Osteoblast (primary cell): ENCODE data around the gene SSBP2. TPM values are rescaled to one million over a fixed set of nuclear protein-coding genes. Genes with fewer than 3 reads are reported as not detected.
"Not testable (repeated sequence)": the region's sequence is repeated elsewhere in the genome, so short reads cannot be mapped to it uniquely, and the experiment has no call there.

Source experiments
- DNase-seq: peaks from one replicate; pipeline ENCODE4 v3.0.0; 2011; ENCODE audit warnings: low spot score, mixed read lengths; ENCODE audit not compliant: insufficient read length; ENCODE audit errors: missing footprints
- H2AFZ ChIP-seq: 2 replicates; pipeline ENCODE4 v1.6.0; 2011; ENCODE audit warnings: mild to moderate bottlenecking, low read length
- H3K27ac ChIP-seq: 2 replicates; pipeline ENCODE4 v1.5.1; 2011; ENCODE audit warnings: mild to moderate bottlenecking, low read depth, low read length, moderate library complexity
- H3K27me3 ChIP-seq: 2 replicates; pipeline ENCODE4 v1.6.0; 2012; ENCODE audit warnings: mild to moderate bottlenecking, control low read depth, inconsistent platforms, low read length, moderate library complexity; ENCODE audit not compliant: insufficient read depth
- H3K36me3 ChIP-seq: 2 replicates; pipeline ENCODE4 v1.5.1; 2011; ENCODE audit warnings: mild to moderate bottlenecking, low read length, control low read depth, moderate library complexity; ENCODE audit not compliant: insufficient read depth
- H3K4me1 ChIP-seq: 2 replicates; pipeline ENCODE4 v1.5.1; 2011; ENCODE audit warnings: mild to moderate bottlenecking, low read length, control low read depth, moderate library complexity; ENCODE audit not compliant: insufficient read depth
- H3K4me2 ChIP-seq: 2 replicates; pipeline ENCODE4 v1.6.0; 2011; ENCODE audit warnings: mild to moderate bottlenecking, low read length; ENCODE audit not compliant: insufficient read depth
- H3K4me3 ChIP-seq: fragments of 200-600 bp; sonication (generic); 3 replicates; pipeline ENCODE4 v1.5.1; 2012; ENCODE audit warnings: mild to moderate bottlenecking, low read length, inconsistent platforms; ENCODE audit not compliant: insufficient read depth
- H3K79me2 ChIP-seq: 2 replicates; pipeline ENCODE4 v1.6.0; 2012; ENCODE audit warnings: mild to moderate bottlenecking, low read length, control low read depth, inconsistent platforms; ENCODE audit not compliant: insufficient read depth
- H3K9me3 ChIP-seq: 2 replicates; pipeline ENCODE4 v1.5.1; 2011; ENCODE audit warnings: low read depth, low read length, control low read depth
- H4K20me1 ChIP-seq: 2 replicates; pipeline ENCODE4 v1.6.0; 2012; ENCODE audit warnings: mild to moderate bottlenecking, low read length, control low read depth; ENCODE audit not compliant: insufficient read depth
- CTCF ChIP-seq: IDR thresholded peaks from 2 replicates; pipeline ENCODE4 v1.5.1; 2011; ENCODE audit warnings: mild to moderate bottlenecking, low read depth, low read length, moderate library complexity; ENCODE audit errors: extremely low read depth
- total RNA-seq: library from RNA; depleted of rRNA; stranded (reverse); fragments of >200 nt; gene quantifications from 2 replicates; pipeline ENCODE4 v1.2.3, GENCODE V29; 2012

SSBP2 gene
- total RNA-seq, 1 donor, result 18.1 TPM

DNA sequence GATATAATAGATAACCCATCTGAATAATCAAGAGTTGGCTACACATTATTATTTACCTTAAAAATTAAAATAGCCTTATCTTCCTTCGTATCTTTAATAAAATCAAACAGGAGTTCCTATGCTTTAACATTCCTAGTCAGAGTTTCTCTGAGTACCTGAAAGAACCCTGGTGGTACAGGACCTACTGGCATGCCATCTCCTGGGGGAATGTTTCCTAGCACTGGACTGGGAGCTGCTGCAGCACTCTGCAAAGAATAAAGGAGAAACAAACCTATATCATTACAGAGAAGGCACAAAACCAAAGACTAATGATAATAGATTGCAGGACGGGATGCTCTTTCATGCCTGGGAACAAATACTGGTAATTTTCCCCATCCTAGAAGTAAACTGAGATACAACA lies 237.4 kb downstream of the SSBP2 start:
- no peaks in the 10 kb centered on the region for H3K79me2 ChIP-seq
- no peaks in the 10 kb centered on the region for H3K36me3 ChIP-seq
- H3K27me3 ChIP-seq, result no peaks in the 10 kb centered on the region
- no peak overlapping the region for H3K4me3 ChIP-seq
- H3K4me2 ChIP-seq, result no peak overlapping the region
- no peak for TF ChIP-seq CTCF
- H3K27ac ChIP-seq, result no peak overlapping the region
- DNase-seq, result no peak
- H3K4me1 ChIP-seq, result no peaks in the 10 kb centered on the region
- H2AFZ ChIP-seq, result no peak overlapping the region
- H4K20me1 ChIP-seq, result no peaks in the 10 kb centered on the region
- no peaks in the 10 kb centered on the region for H3K9me3 ChIP-seq

GRCh38 chr5:81506900-81507588 lies 243.9 kb downstream of the SSBP2 start:
- peaks cover 6% of the 10 kb centered on the region for H3K4me1 ChIP-seq
- TF ChIP-seq CTCF, result peak; percentile 97
- no peak overlapping the region for H2AFZ ChIP-seq
- H3K27me3 ChIP-seq, result no peaks in the 10 kb centered on the region
- no peaks in the 10 kb centered on the region for H3K79me2 ChIP-seq
- DNase-seq, result peak; percentile 76
- no peak overlapping the region for H3K4me3 ChIP-seq
- no peak overlapping the region for H3K4me2 ChIP-seq
- H3K27ac ChIP-seq, result peak overlapping the region; percentile 30
- no peaks in the 10 kb centered on the region for H3K9me3 ChIP-seq
- no peaks in the 10 kb centered on the region for H3K36me3 ChIP-seq
- no peaks in the 10 kb centered on the region for H4K20me1 ChIP-seq

DNA sequence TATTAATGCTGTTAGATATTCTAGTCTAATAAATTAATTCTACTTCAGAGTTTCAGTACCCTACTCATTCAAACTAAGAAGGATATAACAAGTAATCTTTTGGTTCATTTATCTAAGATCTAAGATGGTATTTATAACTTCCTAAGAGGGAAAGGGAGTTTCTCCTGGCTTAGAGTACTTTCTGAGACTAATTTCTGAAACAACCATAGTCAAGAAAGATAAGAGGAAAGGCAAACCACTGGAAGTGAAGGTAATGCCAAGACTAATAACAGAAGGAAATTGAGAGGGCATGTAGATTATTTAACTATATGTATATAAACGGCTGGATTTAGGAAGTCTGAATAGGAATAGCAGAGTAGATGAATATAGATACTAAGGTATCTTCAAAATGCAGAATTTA lies 244.5 kb downstream of the SSBP2 start:
- Histone ChIP-seq H3K9me3 (no peaks in the 10 kb centered on the region), H3K36me3 (no peaks in the 10 kb centered on the region), H4K20me1 (no peaks in the 10 kb centered on the region), H3K27me3 (no peaks in the 10 kb centered on the region), H3K4me2 (peak overlapping the region; percentile 68), H3K79me2 (no peaks in the 10 kb centered on the region), H3K27ac (peak overlapping the region; percentile 30), H2AFZ (no peak overlapping the region), H3K4me1 (peaks cover 6% of the 10 kb centered on the region), H3K4me3 (no peak overlapping the region)
- DNase-seq, result no peak
- TF ChIP-seq CTCF, result no peak

GRCh38 chr5:81505672-81506071 lies 245.2 kb downstream of the SSBP2 start:
- Histone ChIP-seq H3K36me3 (no peaks in the 10 kb centered on the region), H4K20me1 (no peaks in the 10 kb centered on the region), H3K9me3 (no peaks in the 10 kb centered on the region), H3K79me2 (no peaks in the 10 kb centered on the region), H3K4me1 (peaks cover 6% of the 10 kb centered on the region), H3K27ac (peak overlapping the region; percentile 26), H2AFZ (peak overlapping the region; percentile 44), H3K4me2 (peak overlapping the region; percentile 68), H3K27me3 (no peaks in the 10 kb centered on the region), H3K4me3 (peak overlapping the region; percentile 10)
- TF ChIP-seq CTCF, result no peak
- DNase-seq, result no peak

DNA sequence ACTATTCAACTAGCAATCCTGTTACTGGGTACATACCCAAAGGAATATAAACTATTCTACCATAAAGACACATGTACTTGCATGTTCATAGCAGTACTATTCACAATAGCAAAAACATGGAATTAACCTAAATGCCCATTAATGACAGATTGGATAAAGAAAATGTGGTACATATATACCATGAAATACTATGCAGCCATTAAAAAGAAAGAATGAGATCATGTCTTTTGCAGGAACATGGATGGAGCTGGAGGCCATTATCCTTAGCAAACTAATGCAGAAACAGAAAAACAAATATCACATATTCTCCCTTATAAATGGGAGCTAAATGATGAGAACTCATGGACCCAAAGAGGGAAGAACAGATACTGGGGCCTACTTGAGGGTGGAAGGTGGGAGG lies 247.3 kb downstream of the SSBP2 start:
- H3K9me3 ChIP-seq, H4K20me1 ChIP-seq, H3K4me2 ChIP-seq, DNase-seq, H2AFZ ChIP-seq, H3K27me3 ChIP-seq, H3K36me3 ChIP-seq, H3K4me3 ChIP-seq, H3K79me2 ChIP-seq, H3K27ac ChIP-seq, H3K4me1 ChIP-seq: not testable (repeated sequence)
